ENCODE data around the gene THAP2. TPM values are rescaled to one million over a fixed set of nuclear protein-coding genes. Genes with fewer than 3 reads are reported as not detected.

Gene THAP2
- total and polyA plus RNA-seq, 2 donors (not counting 3 experiments of a cell fraction or from before 2014, with no cell fraction given) = 1.4 to 4.4 TPM

DNA sequence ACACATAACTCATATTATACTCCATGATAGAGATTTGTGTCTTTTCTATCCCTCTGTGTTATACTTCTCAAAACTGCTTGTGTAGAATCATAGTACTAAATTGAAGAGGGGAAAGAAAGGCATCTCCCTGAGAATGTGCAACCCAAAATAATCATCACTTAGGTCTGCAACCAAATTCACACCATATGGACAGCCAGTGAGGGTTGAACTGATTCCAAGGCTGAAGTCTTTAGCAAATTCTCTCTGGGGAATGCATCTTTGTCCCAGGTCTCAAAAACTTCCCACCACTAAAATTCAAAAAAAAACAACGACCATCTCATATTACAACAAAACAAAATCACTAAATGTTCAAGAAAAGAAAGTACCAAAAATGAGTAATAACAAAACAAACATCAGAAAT lies 11.4 kb upstream of the THAP2 start:
- dilution Hi-C loops (cut with MboI; ENCODE audit: extremely low pct_ligation_motif_present, low sequenced_read_pairs) (no loop called here), intact Hi-C loops (cut with micrococcal nuclease) (no loop called here)
- Histone ChIP-seq H3K9ac (replicated peaks; ENCODE audit: extremely low read depth, insufficient read depth, low read length) (no peak overlapping the region), H3K27ac (ENCODE audit: insufficient read depth, low read depth, low read length) (no peak overlapping the region), H3K36me3 (ENCODE audit: control insufficient read depth in 2 of 2, extremely low read depth in 1 of 2, insufficient read depth in 2 of 2, low read length in 2 of 2) (peaks cover 0 to 24% of the 10 kb centered on the region in 2 experiments), H3K4me1 (ENCODE audit: control insufficient read depth, extremely low read depth, insufficient read depth, low read length) (peaks cover 5% of the 10 kb centered on the region), H3K9me3 (replicated peaks; ENCODE audit: control insufficient read depth, insufficient read depth, low read length) (no peaks in the 10 kb centered on the region), H3K4me2 (ENCODE audit: insufficient read depth, low read length) (no peak overlapping the region), H3K79me2 (ENCODE audit: control insufficient read depth, insufficient read depth, low read length) (peaks cover 94% of the 10 kb centered on the region), H3K4me3 (replicated peaks in 1 of 3; ENCODE audit: insufficient read depth in 1 of 3, low read depth in 1 of 3, low read length in 3 of 3) (no peak overlapping the region), H4K20me1 (replicated peaks; ENCODE audit: control insufficient read depth, extremely low read depth, insufficient read depth, low read length) (peaks cover 4% of the 10 kb centered on the region), H3K9me1 (replicated peaks; ENCODE audit: control insufficient read depth, extremely low read depth, insufficient read depth, low read length) (no peaks in the 10 kb centered on the region), H3K27me3 (ENCODE audit: control insufficient read depth in 2 of 2, insufficient read depth in 2 of 2, low read length in 2 of 2) (no peaks in the 10 kb centered on the region), H2AFZ (ENCODE audit: low read depth, low read length) (no peak overlapping the region)
- POLR2A ChIA-PET = no interaction called here
- FAIRE-seq = no peak
- TF ChIP-seq, protein P1, sequence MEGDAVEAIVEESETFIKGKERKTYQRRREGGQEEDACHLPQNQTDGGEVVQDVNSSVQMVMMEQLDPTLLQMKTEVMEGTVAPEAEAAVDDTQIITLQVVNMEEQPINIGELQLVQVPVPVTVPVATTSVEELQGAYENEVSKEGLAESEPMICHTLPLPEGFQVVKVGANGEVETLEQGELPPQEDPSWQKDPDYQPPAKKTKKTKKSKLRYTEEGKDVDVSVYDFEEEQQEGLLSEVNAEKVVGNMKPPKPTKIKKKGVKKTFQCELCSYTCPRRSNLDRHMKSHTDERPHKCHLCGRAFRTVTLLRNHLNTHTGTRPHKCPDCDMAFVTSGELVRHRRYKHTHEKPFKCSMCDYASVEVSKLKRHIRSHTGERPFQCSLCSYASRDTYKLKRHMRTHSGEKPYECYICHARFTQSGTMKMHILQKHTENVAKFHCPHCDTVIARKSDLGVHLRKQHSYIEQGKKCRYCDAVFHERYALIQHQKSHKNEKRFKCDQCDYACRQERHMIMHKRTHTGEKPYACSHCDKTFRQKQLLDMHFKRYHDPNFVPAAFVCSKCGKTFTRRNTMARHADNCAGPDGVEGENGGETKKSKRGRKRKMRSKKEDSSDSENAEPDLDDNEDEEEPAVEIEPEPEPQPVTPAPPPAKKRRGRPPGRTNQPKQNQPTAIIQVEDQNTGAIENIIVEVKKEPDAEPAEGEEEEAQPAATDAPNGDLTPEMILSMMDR (IDR thresholded peaks at IDR 0.05; ENCODE audit: extremely low read depth in 1 of 2, insufficient read depth in 1 of 2, low read depth in 1 of 2, low read length in 2 of 2) = no peak
- no peak for TF ChIP-seq POLR2A (IDR thresholded peaks at IDR 0.05; ENCODE audit: low read depth, low read length)
- CTCF ChIA-PET = interaction anchor here (2.9 kb wide), 1 partner anchor 16 kb away, joined by 12 read pairs; no protein-coding TSS in a partner anchor
- BruUV-seq (replicated peaks) = no TSS peak
- no peak for DNase-seq (ENCODE audit: low read depth, low spot score)

- Histone ChIP-seq H3K9me1 (replicated peaks; ENCODE audit: control insufficient read depth, extremely low read depth, insufficient read depth, low read length) (no peaks in the 10 kb centered on the region), H2AFZ (ENCODE audit: low read depth, low read length) (no peak overlapping the region), H3K36me3 (ENCODE audit: control insufficient read depth in 2 of 2, extremely low read depth in 1 of 2, insufficient read depth in 2 of 2, low read length in 2 of 2) (peaks cover 0 to 24% of the 10 kb centered on the region in 2 experiments), H3K4me3 (replicated peaks in 1 of 3; ENCODE audit: insufficient read depth in 1 of 3, low read depth in 1 of 3, low read length in 3 of 3) (no peak overlapping the region), H3K27me3 (ENCODE audit: control insufficient read depth in 2 of 2, insufficient read depth in 2 of 2, low read length in 2 of 2) (no peaks in the 10 kb centered on the region), H3K4me1 (ENCODE audit: control insufficient read depth, extremely low read depth, insufficient read depth, low read length) (peaks cover 5% of the 10 kb centered on the region), H3K27ac (ENCODE audit: insufficient read depth, low read depth, low read length) (no peak overlapping the region), H4K20me1 (replicated peaks; ENCODE audit: control insufficient read depth, extremely low read depth, insufficient read depth, low read length) (peaks cover 4% of the 10 kb centered on the region), H3K9ac (replicated peaks; ENCODE audit: extremely low read depth, insufficient read depth, low read length) (no peak overlapping the region), H3K4me2 (ENCODE audit: insufficient read depth, low read length) (no peak overlapping the region), H3K79me2 (ENCODE audit: control insufficient read depth, insufficient read depth, low read length) (peaks cover 94% of the 10 kb centered on the region), H3K9me3 (replicated peaks; ENCODE audit: control insufficient read depth, insufficient read depth, low read length) (no peaks in the 10 kb centered on the region)
- BruUV-seq (replicated peaks) = no TSS peak
- CTCF ChIA-PET = interaction anchor here (2.9 kb wide), 1 partner anchor 17 kb away, joined by 12 read pairs; no protein-coding TSS in a partner anchor
- FAIRE-seq (no peak), DNase-seq (ENCODE audit: low read depth, low spot score) (no peak)
- dilution Hi-C loops (cut with MboI; ENCODE audit: extremely low pct_ligation_motif_present, low sequenced_read_pairs) (no loop called here), intact Hi-C loops (cut with micrococcal nuclease) (no loop called here)
- TF ChIP-seq MYC (IDR thresholded peaks at IDR 0.05; ENCODE audit: low read depth, low read length) = no peak
- POLR2A ChIA-PET = no interaction called here
Measured at GRCh38 chr12:71653137-71653536, 11.0 kb upstream of the THAP2 start.

Measured in endothelial cell of umbilical vein (primary cell).